ENCODE data around the gene GNAS-AS1.

Gene GNAS-AS1

GRCh38 chr20:58850693-58851174 is at the start of gene GNAS-AS1:
Gene GNAS-AS1, minus strand, starts transcription at chr20:58850902.
- peak; percentile 94 for DNase-seq (ENCODE audit: low spot score)

DNA sequence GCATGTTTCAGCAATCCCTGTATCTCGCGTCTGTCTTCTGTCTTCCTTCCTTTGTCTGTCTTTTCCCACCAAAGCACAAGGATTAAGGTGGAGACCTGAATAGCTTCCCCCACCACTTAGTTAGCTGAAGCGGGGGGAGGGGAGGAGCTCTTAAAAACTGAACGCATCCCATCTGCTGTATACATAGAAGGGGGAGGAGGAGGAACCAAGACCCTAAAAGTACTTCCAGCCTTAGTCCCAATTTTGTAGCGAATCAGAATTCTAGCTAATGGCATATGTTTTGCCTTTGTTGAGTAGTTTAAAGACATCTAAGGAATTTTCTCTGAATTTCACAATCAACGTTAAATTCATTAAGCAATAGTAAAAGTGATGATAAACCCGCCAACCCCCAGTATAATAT is 49.7 kb upstream of the GNAS-AS1 start:
- DNase-seq (ENCODE audit: low spot score): no peak

GRCh38 chr20:58899512-58899911 is 48.8 kb upstream of the GNAS-AS1 start:
- no peak for DNase-seq (ENCODE audit: low spot score)

DNA sequence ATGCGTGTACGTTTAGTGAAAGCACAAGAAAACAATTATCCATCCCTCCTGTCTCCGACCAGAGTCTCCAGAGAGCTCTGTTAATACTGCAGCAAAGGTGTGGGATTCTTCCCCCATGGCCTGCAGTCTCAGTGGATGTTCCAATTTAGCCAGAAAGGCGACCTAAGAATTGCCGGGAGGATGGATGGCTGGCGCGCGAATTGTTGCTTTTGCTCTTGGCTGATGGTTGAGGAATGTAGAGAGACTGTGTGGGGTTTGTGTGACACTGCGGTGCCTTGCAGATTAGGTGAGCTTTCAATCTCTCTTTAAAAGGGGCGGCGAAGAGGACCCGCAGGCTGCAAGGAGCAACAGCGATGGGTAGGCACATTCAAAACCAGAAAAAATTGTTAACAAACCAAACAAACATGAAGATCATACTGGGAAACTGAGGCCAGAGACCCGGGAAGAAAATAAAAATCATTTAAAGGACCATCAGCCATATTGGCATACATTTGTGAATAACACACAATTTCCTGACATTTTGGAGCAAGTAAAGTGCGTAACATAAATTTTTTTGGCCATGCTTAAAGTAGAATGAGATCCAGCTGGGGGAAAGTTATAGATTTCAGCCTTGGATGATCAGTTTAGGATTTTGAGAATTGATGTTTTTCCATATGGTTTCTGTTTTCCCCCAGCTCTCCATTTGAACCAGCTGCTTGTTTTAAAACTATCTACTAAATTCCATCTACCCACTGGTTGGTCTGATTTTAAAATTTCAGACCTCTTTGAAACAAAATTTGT is 48.1 kb upstream of the GNAS-AS1 start:
- DNase-seq (ENCODE audit: low spot score): no peak

DNA sequence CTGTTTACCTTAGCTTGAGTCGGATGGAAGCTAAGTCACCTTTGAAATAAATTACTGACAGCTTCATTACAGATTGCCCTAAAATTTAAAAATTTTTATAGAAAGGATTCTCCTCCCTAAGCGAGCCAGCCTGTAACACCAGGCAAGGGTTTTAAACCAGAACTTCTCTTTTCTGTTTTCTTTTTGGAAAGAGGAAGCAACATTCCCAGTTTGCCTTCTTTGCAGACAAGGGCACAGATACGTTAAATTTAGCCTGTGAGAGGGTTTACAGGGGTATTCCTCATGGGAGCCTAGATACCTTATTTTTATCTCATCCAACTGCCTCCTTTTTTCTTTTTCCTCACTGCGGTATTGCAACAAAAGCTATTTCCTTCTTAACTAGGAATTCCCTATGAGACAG is 46.8 kb upstream of the GNAS-AS1 start:
- DNase-seq (ENCODE audit: low spot score): no peak

DNA sequence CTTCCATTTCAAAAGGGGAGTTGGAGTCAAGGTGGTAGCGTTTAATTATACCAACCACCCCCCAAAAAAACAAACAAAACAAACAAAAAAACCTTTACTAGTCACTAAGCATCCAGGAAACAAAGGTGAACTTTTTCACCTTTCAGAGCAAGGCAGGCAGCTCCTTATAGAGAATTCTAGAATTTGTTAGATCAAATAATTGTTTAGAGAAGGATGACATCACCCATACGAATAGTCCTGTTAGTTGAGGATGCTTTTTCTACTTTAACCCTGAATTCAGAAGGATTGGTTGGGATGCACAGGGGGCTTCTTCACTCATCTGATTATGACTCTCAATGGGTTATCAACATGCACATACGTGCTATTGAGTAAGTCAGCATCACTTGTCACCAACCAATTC is 46.1 kb upstream of the GNAS-AS1 start:
- no peak for DNase-seq (ENCODE audit: low spot score)

GRCh38 chr20:58895448-58896180 is 44.9 kb upstream of the GNAS-AS1 start:
- no peak for DNase-seq (ENCODE audit: low spot score)

DNA sequence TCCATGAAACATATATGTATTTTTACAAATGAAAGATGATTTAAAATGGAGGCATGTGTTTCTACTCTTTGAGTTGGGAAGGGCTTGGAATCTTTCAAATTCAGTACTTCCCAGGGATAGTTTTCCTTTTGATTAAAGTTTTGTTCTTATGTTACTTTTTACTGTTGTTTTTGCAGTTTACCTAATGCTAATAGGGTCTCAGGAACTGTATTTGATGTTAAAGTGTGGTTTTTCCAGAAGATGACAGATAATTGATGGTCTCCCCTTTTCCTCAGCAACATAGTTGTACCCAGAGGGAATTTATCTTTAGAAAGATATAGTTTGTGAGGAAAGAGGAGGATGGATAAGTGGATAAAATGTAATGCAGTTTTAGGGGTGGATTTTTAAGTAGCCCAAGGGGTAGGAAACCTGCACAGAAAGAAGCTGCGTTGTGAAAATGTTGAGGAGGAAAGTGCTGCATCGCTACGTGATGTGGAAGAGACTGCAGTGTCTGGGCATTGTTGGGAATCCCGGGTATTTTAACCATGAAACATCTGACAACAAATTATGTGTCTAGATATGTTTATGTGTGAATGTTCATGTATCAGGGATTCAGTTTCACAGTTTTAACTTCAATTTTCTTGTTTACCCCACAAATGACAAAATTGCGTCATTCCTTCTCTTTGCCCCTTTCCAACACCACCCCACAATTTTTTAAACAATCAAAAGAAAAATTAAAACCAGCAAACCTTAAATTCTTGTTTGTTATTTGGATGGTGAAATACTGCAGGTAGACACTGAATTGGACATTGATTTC is 44.1 kb upstream of the GNAS-AS1 start:
- DNase-seq (ENCODE audit: low spot score): no peak

GRCh38 chr20:58893355-58894120 is 42.8 kb upstream of the GNAS-AS1 start:
- DNase-seq (ENCODE audit: low spot score): no peak

DNA sequence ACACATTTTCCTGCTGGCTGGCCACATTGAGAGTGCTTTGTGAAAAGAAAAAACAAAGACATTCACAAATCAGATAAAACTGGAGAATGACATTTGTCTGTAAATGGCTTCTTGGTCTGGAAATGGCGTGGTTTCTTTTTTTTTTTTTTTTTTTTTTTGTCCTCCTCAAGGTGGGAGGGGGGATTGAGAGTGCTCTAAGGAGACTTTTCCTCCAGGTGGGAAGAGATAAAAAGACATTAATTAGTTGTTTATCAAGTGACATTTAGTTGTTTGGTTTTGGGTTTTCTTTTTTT is 42.2 kb upstream of the GNAS-AS1 start:
- no peak for DNase-seq (ENCODE audit: low spot score)

- peak; percentile 86 for DNase-seq (ENCODE audit: low spot score)
Observed at GRCh38 chr20:58892141-58892931, 41.6 kb upstream of the GNAS-AS1 start.

- DNase-seq (ENCODE audit: low spot score): peak; percentile 75
Observed at GRCh38 chr20:58891718-58892140, 41.0 kb upstream of the GNAS-AS1 start.

GRCh38 chr20:58891086-58891717 is 40.5 kb upstream of the GNAS-AS1 start:
- peak; percentile 94 for DNase-seq (ENCODE audit: low spot score)

GRCh38 chr20:58890518-58891085 is 39.9 kb upstream of the GNAS-AS1 start:
- peak; percentile 55 for DNase-seq (ENCODE audit: low spot score)

GRCh38 chr20:58889798-58890517 is 39.3 kb upstream of the GNAS-AS1 start:
- no peak for DNase-seq (ENCODE audit: low spot score)

- DNase-seq (ENCODE audit: low spot score): no peak
Observed at GRCh38 chr20:58889334-58889760, 38.6 kb upstream of the GNAS-AS1 start.

DNA sequence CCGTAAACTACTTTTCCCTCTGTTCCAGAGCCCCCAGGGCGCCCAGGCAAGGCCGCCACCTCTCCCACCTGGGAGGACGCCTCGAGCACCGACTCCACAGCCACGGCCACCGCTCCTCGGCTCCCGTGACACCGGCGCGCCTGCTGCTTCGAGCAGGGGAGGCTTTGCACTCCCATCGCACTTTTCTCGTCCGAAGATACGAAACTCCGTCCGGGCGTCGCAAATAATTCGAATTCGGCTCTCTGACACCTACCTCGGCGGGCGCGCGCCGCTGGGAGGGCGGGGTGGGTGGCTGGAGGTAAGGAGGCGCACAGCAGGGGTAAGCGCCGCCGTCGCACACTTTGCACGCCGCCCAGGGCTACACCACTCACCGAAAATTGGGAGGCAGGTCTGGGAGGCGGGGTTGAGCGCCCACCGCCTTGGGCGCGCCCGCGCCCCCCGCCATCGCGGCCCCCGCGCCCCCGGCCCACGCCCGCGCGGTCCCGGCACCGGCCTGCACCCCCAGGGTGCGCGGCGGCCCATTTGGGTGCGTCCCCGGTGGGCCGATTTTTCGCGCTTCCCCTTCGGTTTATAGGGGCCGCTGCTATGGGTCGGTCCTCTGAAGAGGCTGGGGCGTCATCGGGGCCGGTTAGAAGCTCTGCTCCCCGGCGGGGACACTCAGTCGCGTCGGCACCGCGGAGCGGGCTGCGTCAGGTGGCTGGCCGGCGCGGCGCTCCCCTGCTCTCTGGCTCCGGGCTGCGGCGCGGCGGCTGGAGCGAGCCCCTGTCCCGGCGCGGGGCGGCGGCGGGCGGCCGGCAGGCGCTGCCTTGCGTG is 38.0 kb upstream of the GNAS-AS1 start:
- peak; percentile 88 for DNase-seq (ENCODE audit: low spot score)

DNA sequence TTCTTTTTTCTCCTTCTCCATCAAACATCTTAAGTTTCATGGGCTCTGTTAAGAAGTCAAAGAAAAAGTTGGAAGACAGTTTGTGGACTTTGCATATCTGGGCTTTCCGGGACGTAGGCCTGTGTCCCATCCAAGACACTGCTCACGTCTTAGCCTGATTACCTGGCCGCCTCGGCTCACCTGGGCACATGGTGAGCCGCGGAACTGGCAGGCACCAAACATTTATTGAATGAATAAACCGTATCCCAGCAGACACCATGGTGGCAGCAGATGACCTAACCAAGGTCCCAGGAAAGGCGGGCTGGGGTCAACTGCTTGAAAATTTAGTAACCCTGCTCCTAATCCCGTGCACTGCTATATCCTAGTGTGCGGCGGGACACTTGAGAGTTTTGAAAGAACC is 37.4 kb upstream of the GNAS-AS1 start:
- DNase-seq (ENCODE audit: low spot score): no peak

GRCh38 chr20:58886546-58886945 is 35.8 kb upstream of the GNAS-AS1 start:
- DNase-seq (ENCODE audit: low spot score): no peak
